ENCODE results near the gene SMG6.

DNA sequence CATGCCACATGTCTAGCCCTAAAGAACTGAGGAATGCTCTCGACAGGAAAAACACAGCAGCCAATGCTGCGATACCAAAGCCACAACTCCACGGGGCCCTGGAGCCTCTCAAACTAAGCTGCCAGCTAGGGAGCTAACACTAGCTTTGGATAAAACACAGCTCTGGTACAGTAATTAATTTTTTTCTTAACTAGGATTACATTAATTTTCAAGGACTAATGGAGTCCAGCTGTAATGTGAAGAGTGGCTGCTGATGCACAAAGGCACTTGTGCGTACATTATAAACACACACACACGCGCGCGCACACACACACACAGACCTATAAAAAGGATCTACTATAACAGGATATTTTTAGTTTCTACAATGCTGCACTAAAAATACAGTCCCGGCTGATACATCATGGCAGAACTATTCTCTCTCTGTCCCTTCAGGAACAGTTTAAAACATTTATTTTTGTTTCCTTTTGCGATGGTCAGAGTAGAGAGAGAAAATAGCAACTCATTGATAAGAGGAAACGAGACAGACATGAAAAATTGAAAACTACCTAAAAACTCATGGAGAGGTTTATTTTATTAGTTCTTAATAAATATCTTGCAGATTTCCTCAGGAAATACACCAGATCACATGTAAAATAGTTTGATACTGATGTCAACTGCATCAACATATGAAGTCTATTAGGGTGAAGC lies 88.5 kb downstream of the SMG6 start:
- TF ChIP-seq, protein P1, sequence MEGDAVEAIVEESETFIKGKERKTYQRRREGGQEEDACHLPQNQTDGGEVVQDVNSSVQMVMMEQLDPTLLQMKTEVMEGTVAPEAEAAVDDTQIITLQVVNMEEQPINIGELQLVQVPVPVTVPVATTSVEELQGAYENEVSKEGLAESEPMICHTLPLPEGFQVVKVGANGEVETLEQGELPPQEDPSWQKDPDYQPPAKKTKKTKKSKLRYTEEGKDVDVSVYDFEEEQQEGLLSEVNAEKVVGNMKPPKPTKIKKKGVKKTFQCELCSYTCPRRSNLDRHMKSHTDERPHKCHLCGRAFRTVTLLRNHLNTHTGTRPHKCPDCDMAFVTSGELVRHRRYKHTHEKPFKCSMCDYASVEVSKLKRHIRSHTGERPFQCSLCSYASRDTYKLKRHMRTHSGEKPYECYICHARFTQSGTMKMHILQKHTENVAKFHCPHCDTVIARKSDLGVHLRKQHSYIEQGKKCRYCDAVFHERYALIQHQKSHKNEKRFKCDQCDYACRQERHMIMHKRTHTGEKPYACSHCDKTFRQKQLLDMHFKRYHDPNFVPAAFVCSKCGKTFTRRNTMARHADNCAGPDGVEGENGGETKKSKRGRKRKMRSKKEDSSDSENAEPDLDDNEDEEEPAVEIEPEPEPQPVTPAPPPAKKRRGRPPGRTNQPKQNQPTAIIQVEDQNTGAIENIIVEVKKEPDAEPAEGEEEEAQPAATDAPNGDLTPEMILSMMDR (IDR thresholded peaks at IDR 0.05), result peak in 1 of 4 experiments; percentile 3
- no peak for TF ChIP-seq POLR2A (IDR thresholded peaks at IDR 0.05)

All from uterus (tissue), 2 donors.